ENCODE data around the gene ARHGAP4. TPM values are rescaled to one million over a fixed set of nuclear protein-coding genes. Genes with fewer than 3 reads are reported as not detected.

Gene ARHGAP4
- total RNA-seq, 2 donors from 2014 or later: 56.0 to 65.0 TPM

DNA sequence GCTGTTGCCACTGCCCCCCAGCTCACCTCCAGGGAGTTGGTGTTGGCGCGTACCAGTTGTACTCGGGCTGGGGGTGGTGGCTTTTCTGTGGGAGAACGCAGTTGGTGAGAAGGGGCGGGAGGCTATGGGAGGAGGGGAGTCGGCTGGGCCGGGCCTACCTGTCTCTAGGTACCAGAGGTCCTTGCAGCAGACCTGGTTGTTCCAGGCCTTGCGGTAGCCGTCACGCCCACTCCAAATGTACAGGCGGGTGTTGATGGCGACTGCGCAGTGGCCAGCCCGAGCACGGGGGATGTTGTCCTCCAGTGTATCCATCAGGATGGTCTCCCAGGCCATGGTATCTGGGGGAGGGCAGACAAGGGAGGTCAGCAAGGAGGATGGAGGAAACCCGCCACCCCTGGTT lies 34.0 kb upstream of the ARHGAP4 start:
- Mint-ChIP-seq H3K36me3 (ENCODE audit: low read depth) (peaks cover 89% of the 10 kb centered on the region), H3K4me1 (no peaks in the 10 kb centered on the region), H3K27ac (no peak overlapping the region), H3K9me3 (no peaks in the 10 kb centered on the region), H3K27me3 (ENCODE audit: insufficient read depth) (no peaks in the 10 kb centered on the region), H3K4me3 (no peak overlapping the region)
- TF ChIP-seq, protein P1, sequence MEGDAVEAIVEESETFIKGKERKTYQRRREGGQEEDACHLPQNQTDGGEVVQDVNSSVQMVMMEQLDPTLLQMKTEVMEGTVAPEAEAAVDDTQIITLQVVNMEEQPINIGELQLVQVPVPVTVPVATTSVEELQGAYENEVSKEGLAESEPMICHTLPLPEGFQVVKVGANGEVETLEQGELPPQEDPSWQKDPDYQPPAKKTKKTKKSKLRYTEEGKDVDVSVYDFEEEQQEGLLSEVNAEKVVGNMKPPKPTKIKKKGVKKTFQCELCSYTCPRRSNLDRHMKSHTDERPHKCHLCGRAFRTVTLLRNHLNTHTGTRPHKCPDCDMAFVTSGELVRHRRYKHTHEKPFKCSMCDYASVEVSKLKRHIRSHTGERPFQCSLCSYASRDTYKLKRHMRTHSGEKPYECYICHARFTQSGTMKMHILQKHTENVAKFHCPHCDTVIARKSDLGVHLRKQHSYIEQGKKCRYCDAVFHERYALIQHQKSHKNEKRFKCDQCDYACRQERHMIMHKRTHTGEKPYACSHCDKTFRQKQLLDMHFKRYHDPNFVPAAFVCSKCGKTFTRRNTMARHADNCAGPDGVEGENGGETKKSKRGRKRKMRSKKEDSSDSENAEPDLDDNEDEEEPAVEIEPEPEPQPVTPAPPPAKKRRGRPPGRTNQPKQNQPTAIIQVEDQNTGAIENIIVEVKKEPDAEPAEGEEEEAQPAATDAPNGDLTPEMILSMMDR (conservative IDR thresholded peaks at IDR 0.05): no peak
- no peak overlapping the region for H3K4me3 ChIP-seq (ENCODE audit: low read length)
- H3K4me1 ChIP-seq (ENCODE audit: control insufficient read depth, insufficient read depth, low read length): no peaks in the 10 kb centered on the region
- no peak for DNase-seq
- no peak overlapping the region for H3K27ac ChIP-seq (ENCODE audit: low read depth, low read length)
- H3K36me3 ChIP-seq (ENCODE audit: control insufficient read depth, insufficient read depth, low read length): peaks cover 42% of the 10 kb centered on the region
- no peaks in the 10 kb centered on the region for H3K9me3 ChIP-seq (ENCODE audit: control insufficient read depth, low read length)
- no peak overlapping the region for H3K9ac ChIP-seq (ENCODE audit: extremely low read depth, low read length, poor library complexity, severe bottlenecking)
- no peaks in the 10 kb centered on the region for H3K27me3 ChIP-seq (ENCODE audit: control insufficient read depth, insufficient read depth, low read length, poor library complexity, severe bottlenecking)
- 94 to 100% methylated on average over 1 to 13 of the region's 16 CpGs for WGBS, 2 experiments (ENCODE audit: insufficient coverage in 1 of 2, insufficient read length in 1 of 2)

- Histone ChIP-seq H3K27me3 (ENCODE audit: control insufficient read depth, insufficient read depth, low read length, poor library complexity, severe bottlenecking) (no peaks in the 10 kb centered on the region), H3K4me3 (ENCODE audit: low read length) (no peak overlapping the region), H3K36me3 (ENCODE audit: control insufficient read depth, insufficient read depth, low read length) (peaks cover 42% of the 10 kb centered on the region), H3K27ac (ENCODE audit: low read depth, low read length) (no peak overlapping the region), H3K9me3 (ENCODE audit: control insufficient read depth, low read length) (no peaks in the 10 kb centered on the region), H3K9ac (ENCODE audit: extremely low read depth, low read length, poor library complexity, severe bottlenecking) (no peak overlapping the region), H3K4me1 (ENCODE audit: control insufficient read depth, insufficient read depth, low read length) (no peaks in the 10 kb centered on the region)
- DNase-seq: no peak
- no peaks in the 10 kb centered on the region for H3K4me1 Mint-ChIP-seq
- no peaks in the 10 kb centered on the region for H3K27me3 Mint-ChIP-seq (ENCODE audit: insufficient read depth)
- TF ChIP-seq, protein P1 (conservative IDR thresholded peaks at IDR 0.05): no peak
- peaks cover 92% of the 10 kb centered on the region for H3K36me3 Mint-ChIP-seq (ENCODE audit: low read depth)
- H3K4me3 Mint-ChIP-seq: no peak overlapping the region
- H3K9me3 Mint-ChIP-seq: no peaks in the 10 kb centered on the region
- H3K27ac Mint-ChIP-seq: no peak overlapping the region
- WGBS, 2 experiments (ENCODE audit: insufficient coverage in 1 of 2, insufficient read length in 1 of 2): 80 to 97% methylated on average over 1 to 13 of the region's 15 CpGs
These were observed 33.6 kb upstream of the ARHGAP4 start for GRCh38 chrX:153959649-153960048.

DNA sequence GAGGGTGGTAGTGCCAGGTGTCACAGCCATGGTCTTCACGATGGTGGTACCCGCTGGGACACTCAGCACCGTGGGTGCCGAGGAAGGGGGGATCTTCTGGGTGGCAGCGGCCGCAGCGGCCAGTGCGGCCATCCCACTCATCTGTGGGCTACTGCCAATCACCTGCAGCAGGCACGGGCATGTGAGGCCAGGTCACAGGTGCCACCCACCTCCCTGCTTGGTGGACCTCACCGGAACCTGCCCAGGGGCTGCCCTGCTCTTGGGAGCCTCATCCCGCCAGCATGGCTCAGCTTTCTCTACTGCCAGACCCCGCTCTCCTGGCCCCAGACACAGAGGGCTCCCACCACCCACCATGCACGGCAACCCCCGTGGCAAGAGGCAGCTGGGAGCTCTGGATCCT lies 32.5 kb upstream of the ARHGAP4 start:
- Mint-ChIP-seq H3K36me3 (ENCODE audit: low read depth) (peaks cover 90% of the 10 kb centered on the region), H3K27ac (no peak overlapping the region), H3K4me1 (no peaks in the 10 kb centered on the region), H3K9me3 (no peaks in the 10 kb centered on the region), H3K4me3 (no peak overlapping the region), H3K27me3 (ENCODE audit: insufficient read depth) (no peaks in the 10 kb centered on the region)
- H3K27me3 ChIP-seq (ENCODE audit: control insufficient read depth, insufficient read depth, low read length, poor library complexity, severe bottlenecking): no peaks in the 10 kb centered on the region
- no peak overlapping the region for H3K4me3 ChIP-seq (ENCODE audit: low read length)
- no peaks in the 10 kb centered on the region for H3K9me3 ChIP-seq (ENCODE audit: control insufficient read depth, low read length)
- no peak for DNase-seq
- peaks cover 42% of the 10 kb centered on the region for H3K36me3 ChIP-seq (ENCODE audit: control insufficient read depth, insufficient read depth, low read length)
- TF ChIP-seq, protein P1 (conservative IDR thresholded peaks at IDR 0.05): no peak
- no peaks in the 10 kb centered on the region for H3K4me1 ChIP-seq (ENCODE audit: control insufficient read depth, insufficient read depth, low read length)
- H3K9ac ChIP-seq (ENCODE audit: extremely low read depth, low read length, poor library complexity, severe bottlenecking): no peak overlapping the region
- no peak overlapping the region for H3K27ac ChIP-seq (ENCODE audit: low read depth, low read length)
- WGBS, 2 experiments (ENCODE audit: insufficient coverage in 1 of 2, insufficient read length in 1 of 2): 93% methylated on average over 14 of the region's 14 CpGs; no CpG with 5 or more reads in 1 of the 2 experiments
